ELR (cell line): ENCODE data around the gene SH3GL3.

Experiments used
- DNase-seq: peaks from one replicate; pipeline ENCODE4 v3.0.0-alpha.2; 2015; ENCODE audit warnings: low read depth

The SH3GL3 gene

DNA sequence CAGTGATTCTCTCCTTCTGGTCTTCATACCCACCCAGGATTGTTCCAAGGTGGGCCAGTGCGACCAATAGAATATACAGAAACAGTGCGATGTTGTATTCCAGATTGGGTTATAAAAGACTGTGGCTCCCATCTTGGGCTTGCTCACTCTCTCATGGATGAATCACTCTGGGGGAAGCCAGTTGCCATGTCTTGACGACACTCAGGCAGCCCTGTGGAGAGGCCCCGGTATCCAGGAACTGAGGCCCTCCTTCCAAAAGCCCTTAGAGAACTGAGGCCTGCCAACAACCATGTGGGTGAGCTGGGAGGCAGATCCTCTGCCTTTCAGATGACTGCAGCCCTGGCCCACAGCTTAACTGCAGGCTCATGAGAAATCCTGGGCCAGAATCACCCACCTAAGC is 57.2 kb downstream of the SH3GL3 start:
- DNase-seq = peak; percentile 4

DNA sequence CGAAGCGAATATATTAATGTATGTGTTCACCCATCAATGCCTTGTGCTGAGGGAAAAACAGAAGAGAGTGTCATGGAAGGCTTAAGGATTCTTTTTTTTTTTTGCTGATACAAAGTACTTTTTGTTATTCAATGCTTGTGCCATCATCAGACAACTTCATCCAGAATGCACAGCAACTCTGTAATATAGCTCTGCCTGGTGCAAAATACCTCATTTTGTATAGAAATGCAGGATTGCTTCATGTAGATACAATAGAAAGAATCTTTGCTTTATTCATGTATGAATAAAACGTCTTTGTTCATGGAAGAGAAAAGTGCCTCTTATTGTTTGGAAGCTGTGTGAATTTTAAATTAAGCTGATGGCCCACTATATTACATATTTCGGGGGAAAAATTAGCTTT is 62.9 kb downstream of the SH3GL3 start:
- DNase-seq = no peak

- no peak for DNase-seq
Measured at GRCh38 chr15:83512459-83512858, 65.3 kb downstream of the SH3GL3 start.

- DNase-seq = no peak
Measured at GRCh38 chr15:83514584-83514983, 67.4 kb downstream of the SH3GL3 start.

DNA sequence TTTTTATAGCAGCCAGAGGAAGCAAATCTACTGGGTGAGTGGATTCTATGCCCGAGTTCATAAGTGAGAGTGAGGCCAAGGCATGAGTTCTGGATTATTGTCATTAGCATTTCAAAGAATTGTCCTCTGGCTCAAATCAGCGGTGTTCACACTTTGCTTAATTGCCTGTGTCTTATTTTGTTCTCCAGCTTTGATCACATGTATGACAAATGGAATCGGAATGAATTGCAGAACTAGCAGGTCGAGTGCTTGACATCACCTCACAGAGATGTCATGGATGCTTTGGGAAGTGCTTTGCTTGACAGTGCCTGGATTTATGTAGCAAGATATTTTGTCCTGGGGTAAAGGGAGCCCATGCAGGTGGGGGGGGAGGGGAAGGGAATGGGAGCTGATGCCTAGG is 68.0 kb downstream of the SH3GL3 start:
- DNase-seq = no peak

DNA sequence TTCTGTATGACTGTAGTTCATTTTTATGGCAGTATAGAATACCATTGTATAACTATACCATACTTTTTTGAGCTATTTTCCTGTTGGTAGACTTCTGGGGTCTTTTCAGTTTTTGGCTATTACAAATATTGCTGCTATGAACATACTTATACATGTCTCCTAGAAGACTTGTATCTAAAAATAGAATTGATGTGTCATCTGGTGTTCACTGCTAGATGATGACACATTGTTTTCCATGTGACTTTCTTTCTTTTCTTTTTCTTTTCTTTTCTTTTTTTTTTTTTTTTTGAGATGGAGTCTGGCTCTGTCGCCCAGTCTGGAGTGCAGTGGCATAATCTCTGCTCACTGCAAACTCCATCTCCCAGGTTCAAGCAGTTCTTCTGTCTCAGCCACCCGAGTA is 69.8 kb downstream of the SH3GL3 start:
- peak; percentile 30 for DNase-seq

GRCh38 chr15:83526319-83526718 is 79.2 kb downstream of the SH3GL3 start:
- DNase-seq = no peak

DNA sequence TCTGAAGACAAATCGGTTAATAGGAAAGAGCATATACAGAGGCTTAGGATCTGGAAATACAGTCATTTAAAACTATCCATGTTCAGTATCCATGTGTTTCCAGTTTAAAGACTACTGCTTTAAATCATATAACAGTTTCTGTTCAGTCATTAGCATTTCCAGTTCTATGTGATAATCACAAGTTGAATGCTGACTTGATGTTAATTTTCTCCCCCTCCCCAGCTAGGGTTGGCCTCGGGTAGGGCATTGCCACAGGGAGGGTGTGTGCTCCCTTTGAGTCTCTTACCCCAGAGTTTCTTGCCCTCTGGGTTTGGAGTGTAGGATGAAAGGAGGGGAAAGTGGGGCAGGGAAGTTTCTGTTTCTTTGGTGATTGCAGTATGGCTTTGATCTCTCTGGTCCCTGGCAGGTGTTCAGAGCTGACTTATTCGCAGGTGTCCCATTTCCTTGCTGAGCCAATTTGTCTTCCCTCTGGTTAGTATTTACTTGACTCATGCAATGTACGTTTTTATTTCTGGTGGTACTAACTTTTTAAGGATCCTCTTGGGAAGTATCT is 86.3 kb downstream of the SH3GL3 start:
- no peak for DNase-seq

GRCh38 chr15:83537606-83538005 is 90.5 kb downstream of the SH3GL3 start:
- DNase-seq = no peak

- DNase-seq = no peak
Measured at GRCh38 chr15:83538682-83539081, 91.5 kb downstream of the SH3GL3 start.

DNA sequence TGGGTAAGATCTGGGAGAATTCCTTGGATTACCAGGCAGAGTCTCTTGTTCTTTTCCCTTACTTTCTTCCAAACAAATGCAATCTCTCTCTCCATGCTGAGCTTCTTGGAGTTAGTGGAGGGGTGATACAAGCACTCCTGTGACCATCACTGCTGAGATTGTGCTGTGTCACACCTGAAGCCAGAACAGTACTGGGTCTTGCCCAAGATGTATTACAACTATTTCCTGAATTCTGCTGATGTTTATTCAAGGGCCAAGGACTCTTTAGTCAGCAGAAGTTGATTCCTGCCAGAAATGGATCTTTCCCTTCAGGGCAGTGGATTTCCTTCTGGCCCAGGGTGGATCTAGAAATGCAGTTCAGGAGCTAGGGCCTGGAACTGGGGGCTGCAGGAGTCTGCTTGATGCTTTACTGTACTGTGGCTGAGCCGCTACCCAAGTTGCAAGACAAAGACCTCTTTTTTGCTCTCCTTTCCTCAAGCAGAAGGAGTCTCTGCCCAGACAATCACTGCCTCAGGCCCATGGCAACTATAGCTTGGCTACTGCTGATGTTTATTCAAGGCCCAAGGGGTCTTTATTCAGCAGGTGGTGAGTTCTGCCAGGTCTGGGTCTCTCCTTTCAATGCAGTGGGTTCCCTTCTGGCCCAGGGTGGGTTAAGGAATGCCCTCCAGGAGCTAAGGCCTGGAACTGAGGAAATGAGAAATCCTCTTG is 98.8 kb downstream of the SH3GL3 start:
- no peak for DNase-seq

GRCh38 chr15:83546512-83546888 is 99.4 kb downstream of the SH3GL3 start:
- DNase-seq = no peak

DNA sequence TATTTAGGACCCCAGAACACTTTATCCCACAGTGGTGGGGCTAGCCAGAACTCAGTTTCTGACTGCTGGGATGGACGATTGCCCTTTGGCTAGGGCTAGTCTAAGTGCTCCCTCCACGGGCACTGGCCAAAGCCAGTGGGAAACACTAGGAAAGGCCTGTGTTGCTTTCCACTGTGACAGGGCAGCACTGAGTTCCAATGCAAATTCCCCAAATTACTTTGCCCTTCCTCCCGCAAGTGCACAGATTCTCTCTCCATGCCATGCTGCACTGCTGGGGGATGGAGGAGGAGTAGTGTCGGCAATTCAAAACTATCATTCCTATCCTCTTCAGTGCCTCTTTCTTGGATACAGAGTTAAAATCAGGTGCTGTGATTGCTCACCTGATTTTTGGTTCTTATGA is 100.0 kb downstream of the SH3GL3 start:
- no peak for DNase-seq

GRCh38 chr15:83549623-83550022 is 102.5 kb downstream of the SH3GL3 start:
- no peak for DNase-seq

- DNase-seq = no peak
Measured at GRCh38 chr15:83554558-83554957, 107.4 kb downstream of the SH3GL3 start.

DNA sequence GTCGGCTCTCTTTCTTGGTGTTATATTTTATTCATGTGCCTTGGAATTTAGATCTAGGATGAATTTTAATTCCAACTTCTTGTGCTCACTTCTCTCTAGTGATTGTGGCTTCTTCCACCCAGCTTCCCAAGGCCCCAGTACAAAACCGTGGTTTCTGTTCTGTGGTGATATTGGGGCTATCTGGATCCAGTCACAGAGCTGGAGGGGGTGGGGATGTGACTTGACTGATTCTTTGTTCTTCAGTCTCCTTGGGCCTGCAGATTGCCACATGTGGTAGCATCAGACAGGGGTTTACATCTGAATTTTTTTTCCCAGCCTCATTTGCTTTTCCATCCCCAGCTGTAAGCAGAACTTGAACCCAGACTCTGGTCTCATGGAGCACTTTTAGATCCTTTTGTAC is 108.2 kb downstream of the SH3GL3 start:
- no peak for DNase-seq

GRCh38 chr15:83556068-83556467 is 108.9 kb downstream of the SH3GL3 start:
- DNase-seq = no peak

DNA sequence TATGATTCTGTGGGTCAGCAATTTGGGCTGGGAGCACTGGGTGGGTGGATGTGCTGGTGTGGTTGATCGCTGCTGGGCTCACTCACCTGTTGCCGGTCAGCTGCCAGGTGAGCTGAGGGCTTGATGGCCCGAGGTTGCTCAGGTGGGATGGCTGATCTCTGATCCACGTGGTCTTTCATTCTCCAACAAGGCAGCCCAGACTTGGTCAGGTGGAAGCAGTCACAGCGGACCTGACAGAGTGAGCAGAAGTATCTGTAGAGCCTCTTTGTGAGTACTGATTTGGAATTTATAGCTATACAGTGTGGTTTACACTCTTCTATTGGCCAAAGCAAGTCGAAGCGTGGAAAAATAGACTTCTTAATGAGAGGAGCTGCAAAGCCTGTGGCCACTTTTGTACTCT is 109.6 kb downstream of the SH3GL3 start:
- no peak for DNase-seq

GRCh38 chr15:83558146-83558545 is 111.0 kb downstream of the SH3GL3 start:
- no peak for DNase-seq

DNA sequence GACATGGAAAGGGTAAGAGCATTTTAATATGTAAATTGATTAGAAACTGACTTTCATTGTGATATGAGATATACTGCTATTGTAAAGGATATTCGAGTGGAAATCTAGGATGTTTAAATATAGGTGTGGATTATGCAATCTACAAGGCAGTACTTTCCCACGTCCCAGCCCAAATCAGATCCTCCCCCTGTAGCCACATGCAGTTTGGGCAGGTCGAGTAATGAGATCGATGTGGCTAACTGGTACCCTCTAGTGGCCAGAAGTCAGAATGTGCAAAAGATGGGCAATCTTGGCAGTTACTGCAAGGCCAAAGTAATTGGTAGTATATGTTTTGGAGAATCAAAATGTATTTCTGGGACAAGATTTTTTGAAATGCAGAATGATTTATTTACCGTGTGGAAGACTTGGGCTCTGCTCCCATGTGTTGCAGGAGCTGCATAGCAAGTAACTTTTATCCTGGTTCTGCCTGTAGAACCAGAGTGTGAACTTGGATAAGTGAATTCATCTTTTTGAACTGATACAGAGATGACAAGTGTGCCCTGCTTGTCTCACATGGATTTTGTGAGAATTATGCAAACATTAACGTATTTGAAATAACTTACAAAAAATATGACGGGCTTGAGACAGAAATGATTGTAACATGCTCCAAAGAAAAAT is 112.3 kb downstream of the SH3GL3 start:
- DNase-seq = peak; percentile 67

DNA sequence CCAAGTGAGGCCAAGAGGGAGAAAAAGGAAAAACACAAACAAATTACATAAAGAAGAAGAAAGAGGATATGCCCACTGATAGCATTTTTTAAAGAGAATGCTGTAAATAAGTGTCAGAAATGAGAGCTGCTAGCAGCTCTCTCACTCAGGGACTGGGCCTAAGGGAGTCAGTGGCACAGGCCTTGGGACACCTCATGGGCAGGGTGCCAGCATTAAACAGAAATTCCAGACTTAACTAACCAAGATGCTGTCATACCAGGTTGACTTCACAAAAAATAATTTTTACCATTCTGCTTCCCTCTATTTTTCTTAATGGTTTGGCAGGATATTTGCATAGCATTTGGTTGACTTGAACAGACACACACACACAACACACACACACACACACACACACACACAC is 114.5 kb downstream of the SH3GL3 start:
- DNase-seq = no peak

DNA sequence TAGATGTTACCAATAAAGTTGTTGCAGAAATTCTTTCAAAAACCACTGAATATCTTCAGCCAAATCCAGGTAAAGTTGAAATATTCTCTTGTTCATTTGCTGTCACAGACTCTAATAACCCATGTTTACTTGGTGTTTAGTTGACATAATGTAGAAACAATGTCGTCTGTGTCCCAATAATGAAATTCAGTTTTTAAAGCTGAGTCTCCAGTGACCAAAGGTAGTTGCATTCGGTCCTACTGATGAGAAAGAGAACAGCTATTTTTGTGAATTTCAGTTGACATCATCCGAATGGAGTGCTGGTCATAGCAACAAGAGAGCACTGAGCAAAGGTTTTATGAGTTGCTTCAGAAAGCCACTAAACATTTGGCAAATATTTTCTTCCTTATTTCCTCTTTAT is 118.0 kb downstream of the SH3GL3 start:
- no peak for DNase-seq

DNA sequence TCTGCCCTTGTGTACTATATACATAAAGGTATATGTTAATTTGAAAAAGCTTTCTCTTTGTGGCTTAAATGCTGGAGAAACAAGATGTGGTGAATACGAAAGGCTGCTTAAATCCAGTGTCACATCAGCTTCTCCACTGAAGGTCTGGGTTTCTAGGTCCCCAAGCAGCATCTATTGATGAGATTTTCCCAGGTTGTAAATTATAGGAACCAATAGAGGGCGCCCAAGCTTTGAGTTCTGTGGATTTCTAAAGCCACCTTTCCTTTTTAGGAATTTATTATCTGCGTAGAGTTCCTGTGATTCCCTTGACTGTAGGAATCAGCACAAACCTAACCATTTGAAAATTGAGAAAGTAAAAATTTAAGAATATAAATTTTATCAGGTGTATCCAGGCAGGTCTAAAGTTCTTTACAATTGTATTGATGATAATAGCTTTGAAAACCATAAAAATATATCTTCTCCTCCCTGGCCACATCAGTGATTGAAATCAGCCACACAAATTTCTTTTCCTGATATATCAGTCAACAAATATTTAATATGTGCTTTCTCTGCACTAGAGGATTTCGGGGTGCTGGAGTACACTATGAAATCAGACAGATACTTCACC is 118.5 kb downstream of the SH3GL3 start:
- peak; percentile 52 for DNase-seq
